Measurements from ENCODE around the gene DNAL4.
A peak's percentile ranks its signal among the peaks of the same experiment; 100 is the strongest.

DNAL4 gene

GRCh38 chr22:38740116-38740723 is 53.7 kb downstream of the DNAL4 start:
- DNase-seq (ENCODE audit: low spot score) = no peak

- DNase-seq (ENCODE audit: low spot score) = no peak
Observed at GRCh38 chr22:38739300-38740055, 54.5 kb downstream of the DNAL4 start.

- DNase-seq (ENCODE audit: low spot score) = no peak
Observed at GRCh38 chr22:38738475-38739070, 55.4 kb downstream of the DNAL4 start.

GRCh38 chr22:38737302-38738060 is 56.5 kb downstream of the DNAL4 start:
- no peak for DNase-seq (ENCODE audit: low spot score)

GRCh38 chr22:38736257-38736570 is 57.7 kb downstream of the DNAL4 start:
- DNase-seq (ENCODE audit: low spot score) = no peak

- no peak for DNase-seq (ENCODE audit: low spot score)
Observed at GRCh38 chr22:38735465-38736256, 58.3 kb downstream of the DNAL4 start.

- no peak for DNase-seq (ENCODE audit: low spot score)
Observed at GRCh38 chr22:38735126-38735464, 58.8 kb downstream of the DNAL4 start.

- no peak for DNase-seq (ENCODE audit: low spot score)
Observed at GRCh38 chr22:38734421-38735100, 59.4 kb downstream of the DNAL4 start.

- DNase-seq (ENCODE audit: low spot score) = no peak
Observed at GRCh38 chr22:38733724-38734381, 60.1 kb downstream of the DNAL4 start.

GRCh38 chr22:38733329-38733723 is 60.6 kb downstream of the DNAL4 start:
- DNase-seq (ENCODE audit: low spot score) = peak; percentile 74

- no peak for DNase-seq (ENCODE audit: low spot score)
Observed at GRCh38 chr22:38732251-38732815, 61.6 kb downstream of the DNAL4 start.

GRCh38 chr22:38731703-38732161 is 62.2 kb downstream of the DNAL4 start:
- DNase-seq (ENCODE audit: low spot score) = no peak

- DNase-seq (ENCODE audit: low spot score) = no peak
Observed at GRCh38 chr22:38730411-38730871, 63.5 kb downstream of the DNAL4 start.

GRCh38 chr22:38729946-38730345 is 64.0 kb downstream of the DNAL4 start:
- DNase-seq (ENCODE audit: low spot score) = no peak

GRCh38 chr22:38728871-38729796 is 64.8 kb downstream of the DNAL4 start:
- no peak for DNase-seq (ENCODE audit: low spot score)
